HG03196 (cell line): Measurements from ENCODE around the gene MAP4K4.

ENCODE experiments used
- ATAC-seq: cut with Tn5 transposase; IDR thresholded peaks from one replicate; pipeline ENCODE4 v1.9.1; 2021; ENCODE audit not compliant: unreplicated experiment

MAP4K4 gene

DNA sequence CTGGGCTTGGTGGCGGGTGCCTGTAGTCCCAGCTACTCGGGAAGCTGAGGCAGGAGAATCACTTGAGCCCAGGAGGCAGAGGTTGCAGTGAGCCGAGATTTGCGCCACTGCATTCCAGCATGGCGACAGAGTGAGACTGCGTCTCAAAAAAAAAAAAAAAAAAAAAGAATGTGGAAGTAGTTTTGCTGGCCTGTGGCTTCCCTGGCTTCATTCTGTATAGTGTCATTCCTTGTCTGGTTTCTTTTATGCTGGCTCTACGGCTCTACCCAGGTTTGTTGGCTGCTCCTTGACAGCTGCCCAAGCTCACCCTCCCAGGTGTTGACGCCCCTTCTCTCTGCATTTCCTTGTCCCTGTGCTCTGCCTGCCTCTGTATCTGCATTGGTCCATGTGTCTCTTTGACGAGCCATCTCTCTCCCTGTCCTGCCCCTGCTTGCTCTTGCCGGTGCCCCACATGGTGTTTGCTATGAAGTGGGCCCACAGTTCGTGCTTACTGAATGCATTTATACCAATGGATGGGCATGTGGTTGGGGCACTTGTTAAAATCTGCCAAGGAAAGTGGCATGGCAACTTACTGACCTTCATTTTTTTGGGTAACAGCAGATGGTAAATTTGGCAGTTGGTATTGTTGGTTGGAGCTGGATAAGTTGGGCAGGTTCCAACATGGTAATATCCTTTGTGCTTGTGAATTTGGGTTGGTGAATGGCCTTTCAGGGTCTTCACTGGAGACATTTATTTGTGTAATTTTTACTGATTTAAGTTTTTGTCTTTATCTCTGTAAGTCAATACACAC lies 113.9 kb downstream of the MAP4K4 start:
- no peak for ATAC-seq

- ATAC-seq, result no peak
Observed at GRCh38 chr2:101812226-101812625, 114.7 kb downstream of the MAP4K4 start.

GRCh38 chr2:101814752-101815151 lies 117.2 kb downstream of the MAP4K4 start:
- ATAC-seq, result no peak

GRCh38 chr2:101815154-101815553 lies 117.6 kb downstream of the MAP4K4 start:
- ATAC-seq, result no peak

GRCh38 chr2:101815739-101816391 lies 118.4 kb downstream of the MAP4K4 start:
- no peak for ATAC-seq

DNA sequence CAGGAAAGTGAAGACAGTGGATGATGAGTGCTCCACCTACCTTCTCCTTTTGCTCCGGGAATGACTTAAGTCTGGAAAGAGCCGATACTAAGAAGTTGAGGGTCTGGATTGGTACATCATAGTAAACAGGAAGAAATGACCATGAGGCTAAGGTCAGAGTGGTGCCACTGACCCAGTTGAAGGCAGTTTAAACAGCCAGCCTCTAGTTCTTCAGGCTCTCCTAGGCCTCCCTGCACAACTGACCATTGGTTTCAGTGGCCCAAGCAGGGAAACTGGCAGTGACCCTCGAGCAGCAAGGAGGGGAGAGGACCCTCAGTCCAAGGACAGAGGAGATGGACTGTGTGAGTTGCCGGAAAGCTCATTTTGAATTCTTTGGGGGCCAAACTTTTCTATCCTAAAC lies 119.1 kb downstream of the MAP4K4 start:
- ATAC-seq, result no peak

DNA sequence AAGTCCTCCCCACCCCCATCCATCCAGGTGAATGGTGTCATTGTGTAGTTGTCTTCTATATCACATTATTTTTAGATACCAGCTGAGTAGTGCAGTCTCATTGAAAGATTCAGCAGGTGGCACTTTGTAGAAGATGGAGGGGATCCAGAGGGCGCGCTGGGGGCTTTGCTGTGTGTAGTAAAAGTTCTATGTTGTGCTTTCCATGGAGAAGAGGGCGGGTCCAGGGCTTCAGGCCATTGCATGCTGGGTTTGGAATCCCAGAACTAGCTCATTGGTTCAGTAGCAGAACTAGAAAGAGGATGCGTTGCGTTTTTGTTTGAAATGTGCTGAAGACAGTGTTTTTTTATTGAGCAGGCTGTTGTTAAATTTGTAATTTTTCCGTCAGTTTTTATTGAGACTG lies 120.0 kb downstream of the MAP4K4 start:
- ATAC-seq, result no peak

DNA sequence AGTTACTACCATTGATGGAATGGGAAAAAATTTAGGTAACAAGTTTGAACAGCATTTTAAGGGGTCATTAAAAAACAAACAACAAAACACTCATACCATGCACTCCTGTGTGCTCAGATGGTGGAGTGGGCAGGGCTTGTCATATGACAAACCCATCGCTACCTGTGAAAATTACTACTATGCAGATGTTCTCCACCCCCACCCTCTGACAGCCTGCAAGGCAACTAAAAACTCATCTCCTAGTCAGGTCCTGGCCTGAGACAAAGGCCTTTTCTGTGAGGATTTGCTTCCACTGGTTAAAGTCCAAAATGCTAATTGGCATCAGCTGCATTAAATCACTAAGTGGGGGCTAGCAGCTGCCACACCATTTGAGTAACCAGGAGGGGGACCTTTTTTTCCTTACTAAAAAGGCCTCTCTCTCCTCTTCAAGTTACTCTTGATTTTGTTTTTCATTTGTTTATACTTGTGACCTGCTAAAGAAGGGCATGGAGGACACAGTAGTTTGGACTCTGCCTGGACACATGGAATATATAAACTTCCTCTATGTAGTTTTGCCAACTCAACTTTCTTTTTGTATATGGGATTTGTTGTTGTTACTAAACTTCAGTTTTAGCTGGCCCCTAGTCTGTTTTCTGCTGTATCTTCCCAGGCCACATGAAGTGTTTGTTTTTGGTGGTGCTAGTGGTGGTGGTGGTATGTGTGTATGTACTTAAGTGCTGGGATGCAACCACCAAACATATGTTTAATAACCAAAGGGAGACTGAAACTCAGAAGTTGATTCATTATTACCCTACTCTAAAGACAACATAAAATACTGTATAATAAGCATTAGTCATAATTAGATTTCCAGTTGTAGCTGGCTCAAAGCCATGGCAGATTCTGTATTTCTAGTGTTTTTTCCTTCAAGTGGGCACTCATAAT lies 121.3 kb downstream of the MAP4K4 start:
- no peak for ATAC-seq

DNA sequence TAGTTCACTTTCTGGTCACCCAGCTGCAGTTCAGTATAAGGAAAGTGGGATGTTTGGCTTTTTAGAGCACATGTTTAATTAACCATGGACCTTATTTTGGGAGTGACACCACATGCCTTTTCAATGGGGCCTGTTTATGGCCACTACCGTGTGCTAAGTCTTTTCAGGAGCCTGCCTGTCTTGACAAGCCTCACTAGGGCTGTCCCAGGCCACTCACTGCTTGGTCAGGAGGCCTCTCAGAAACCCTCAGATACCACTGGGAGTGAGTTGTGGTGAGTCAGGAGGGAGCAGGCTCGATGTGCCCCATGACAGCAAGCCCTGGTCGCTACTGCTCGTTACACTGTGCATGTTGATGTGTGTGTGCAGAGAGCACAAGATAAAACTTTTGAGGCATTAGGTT lies 123.0 kb downstream of the MAP4K4 start:
- ATAC-seq, result no peak

DNA sequence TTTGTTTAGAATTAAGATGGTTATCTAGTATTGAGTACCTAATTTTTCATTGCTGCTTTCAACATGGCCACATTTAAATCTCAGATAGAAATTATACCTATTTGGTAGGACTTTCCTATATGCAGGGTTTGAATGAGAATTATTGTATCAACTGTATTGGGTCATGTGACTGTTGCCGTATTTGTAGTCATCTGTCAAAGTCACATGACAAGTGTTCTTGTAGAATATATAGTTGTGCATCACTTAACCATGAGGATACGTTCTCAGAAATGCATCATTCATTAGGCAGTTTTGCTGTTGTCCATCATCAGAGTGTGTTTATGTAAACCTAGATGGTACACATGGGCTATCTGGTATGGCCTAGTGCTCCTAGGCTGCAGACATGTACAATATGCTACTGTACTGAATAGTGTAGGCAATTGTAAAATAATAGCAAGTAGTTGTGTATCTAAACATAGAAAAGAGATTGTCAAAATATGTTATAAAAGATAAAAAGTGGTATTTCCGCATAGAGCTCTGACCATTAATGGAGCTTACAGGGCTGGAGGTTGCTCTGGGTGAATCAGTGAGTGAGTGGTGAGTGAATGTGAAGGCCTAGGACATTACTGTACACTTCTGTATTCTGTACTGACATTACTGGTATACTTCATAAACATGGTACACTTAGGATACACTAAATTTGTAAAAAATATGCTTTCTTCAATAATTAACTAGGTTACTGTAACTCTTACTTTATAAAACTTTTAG lies 123.7 kb downstream of the MAP4K4 start:
- no peak for ATAC-seq

DNA sequence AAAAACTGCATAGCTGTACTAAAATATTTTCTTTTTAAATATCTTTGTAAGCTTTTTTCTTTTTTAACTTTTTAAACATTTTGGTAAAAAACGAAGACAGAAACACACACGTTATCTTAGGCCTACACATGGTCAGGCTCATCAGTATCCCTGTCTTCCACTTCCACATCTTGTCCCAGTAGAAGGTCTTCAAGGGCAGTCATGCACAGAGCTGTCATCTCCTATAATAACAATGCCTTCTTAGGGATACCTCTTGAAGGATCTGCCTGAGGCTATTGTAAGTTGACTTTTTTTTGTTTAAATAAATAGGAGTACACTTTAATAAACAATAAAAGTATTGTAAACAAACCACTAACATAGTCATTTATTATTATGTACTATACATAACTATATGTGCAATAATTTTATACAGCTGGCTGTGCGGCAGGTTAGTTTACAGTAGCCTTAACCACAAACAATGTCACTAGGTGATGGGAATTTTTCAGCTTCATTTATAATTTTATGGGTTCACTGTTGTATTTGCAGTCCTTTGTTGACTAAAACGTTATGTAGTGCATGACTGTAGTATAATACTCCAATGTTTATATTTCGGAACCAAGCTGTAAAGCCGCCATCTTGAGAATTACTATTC lies 124.4 kb downstream of the MAP4K4 start:
- ATAC-seq, result no peak

DNA sequence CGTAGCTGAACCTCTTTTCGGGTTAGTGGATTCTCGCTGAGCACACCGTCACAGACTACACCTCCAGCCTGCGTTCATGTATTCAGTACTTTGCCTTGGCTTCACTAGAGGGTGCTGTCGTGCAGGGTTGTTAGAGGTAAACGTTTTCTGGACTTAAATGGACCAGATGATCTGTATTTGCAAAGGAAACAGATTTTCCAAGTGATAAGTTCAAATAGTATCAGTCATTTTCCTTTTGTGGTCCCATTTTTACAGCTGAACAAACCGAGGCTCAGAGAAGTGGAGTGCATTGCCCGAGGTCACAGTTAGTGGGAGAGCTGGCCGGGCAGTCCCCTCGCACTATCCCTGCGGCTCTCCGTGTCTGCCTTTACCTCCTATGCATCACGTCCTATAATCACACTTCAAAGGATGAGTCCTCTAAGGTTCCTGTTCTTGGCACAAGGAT lies 125.9 kb downstream of the MAP4K4 start:
- peak; percentile 64 for ATAC-seq

DNA sequence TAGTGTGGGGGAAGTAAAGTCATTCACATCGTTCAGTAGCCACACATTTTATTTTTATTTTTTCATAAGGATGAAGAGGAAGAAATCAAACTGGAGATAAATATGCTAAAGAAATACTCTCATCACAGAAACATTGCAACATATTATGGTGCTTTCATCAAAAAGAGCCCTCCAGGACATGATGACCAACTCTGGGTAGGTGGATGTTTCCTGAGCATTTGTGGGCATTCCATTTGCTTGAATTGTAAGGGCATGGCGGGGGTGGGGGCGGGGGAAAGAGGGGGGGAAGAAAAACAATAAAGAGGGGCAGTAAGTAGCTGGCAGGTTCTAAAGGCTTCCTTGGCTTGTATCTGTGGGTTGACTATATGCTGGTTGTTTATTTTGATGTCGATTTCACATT lies 126.4 kb downstream of the MAP4K4 start:
- no peak for ATAC-seq

- ATAC-seq, result no peak
Observed at GRCh38 chr2:101826716-101827115, 129.2 kb downstream of the MAP4K4 start.

DNA sequence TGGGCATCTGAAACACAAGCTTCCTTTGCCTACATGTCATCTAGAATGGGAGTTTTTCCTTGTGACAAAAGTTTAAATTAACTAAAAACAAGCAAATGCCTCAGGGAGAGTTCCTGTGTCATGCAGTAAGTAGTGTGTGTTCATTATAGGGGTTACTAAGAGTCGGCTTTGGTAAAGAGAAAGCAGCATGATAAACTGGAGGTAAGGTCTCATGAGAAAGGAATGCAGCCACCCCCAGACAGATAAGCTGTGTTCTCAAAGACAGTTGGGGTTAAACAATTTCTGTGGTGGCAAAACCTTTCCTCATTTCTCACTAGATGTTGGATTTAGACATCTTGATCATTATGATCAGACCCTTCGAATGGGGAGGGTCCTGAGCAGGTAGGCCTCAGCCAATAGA lies 129.7 kb downstream of the MAP4K4 start:
- no peak for ATAC-seq

GRCh38 chr2:101828257-101828656 lies 130.8 kb downstream of the MAP4K4 start:
- no peak for ATAC-seq

DNA sequence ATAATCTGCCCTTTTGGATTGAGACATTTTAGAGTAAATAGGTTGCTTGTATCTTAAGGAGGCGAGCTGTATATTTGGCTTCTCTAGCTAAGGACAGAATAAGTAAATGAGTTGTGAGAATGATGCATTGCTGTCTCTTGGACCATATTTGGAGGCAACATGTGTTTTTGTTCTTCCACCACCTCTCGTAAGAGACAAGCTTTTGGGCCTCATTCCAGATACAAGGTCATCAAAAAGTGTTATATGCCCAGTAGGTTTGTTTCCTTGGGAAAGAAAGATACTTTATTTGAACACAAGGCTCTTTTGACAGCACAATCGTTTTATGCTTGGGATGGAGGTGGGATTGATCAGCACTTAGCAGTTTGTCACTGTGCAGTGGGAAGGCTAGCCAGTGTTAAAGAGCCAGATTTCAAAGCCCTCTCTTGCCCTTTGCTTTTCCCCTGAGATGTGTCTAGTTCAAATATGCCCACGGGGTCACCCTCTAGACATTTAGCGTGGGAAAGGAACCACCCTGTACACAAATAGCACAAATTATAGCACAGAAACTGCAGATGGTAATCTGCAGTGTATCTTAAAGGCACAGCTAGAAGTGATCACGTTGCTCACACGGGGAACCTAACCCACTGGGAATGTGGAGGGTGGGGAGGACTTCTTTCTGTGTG lies 131.3 kb downstream of the MAP4K4 start:
- ATAC-seq, result no peak

DNA sequence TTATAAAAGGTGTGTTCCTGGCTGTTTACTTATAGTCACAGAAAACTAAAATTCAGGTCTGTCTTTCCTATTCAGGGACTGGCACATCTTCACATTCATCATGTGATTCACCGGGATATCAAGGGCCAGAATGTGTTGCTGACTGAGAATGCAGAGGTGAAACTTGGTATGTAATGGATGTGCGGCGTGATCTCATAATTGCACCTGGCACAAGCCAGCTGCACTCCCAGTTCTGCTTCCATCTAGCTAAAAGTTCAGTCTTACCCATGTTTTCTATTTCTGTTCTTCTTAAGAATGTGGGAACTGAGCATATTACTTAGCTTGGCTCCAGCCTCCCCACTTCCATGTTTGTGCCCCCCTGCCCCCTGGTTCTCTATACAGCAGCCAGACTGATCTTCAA lies 131.9 kb downstream of the MAP4K4 start:
- no peak for ATAC-seq

DNA sequence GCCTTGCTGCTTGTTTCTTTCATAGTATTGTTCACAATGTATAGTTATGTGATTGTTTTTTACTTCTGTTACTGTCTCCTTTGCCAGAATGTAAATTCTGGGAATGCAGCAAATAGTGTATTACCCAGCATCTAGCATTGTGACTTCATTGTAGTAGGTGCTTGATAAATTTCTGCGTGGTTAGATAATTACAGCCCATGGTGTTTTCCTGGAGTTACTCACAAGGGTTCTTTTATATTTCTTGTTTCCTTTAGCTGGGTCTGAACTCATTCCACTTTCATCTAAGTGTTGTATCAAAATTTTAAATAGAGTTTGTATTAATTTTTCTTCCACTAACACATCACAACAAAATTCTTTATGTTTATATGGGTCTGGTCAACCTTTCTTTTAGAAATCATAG lies 132.6 kb downstream of the MAP4K4 start:
- no peak for ATAC-seq

GRCh38 chr2:101830555-101830954 lies 133.0 kb downstream of the MAP4K4 start:
- no peak for ATAC-seq
